Gastrocnemius medialis (tissue), 4 donors: ENCODE results near the gene GLRX2. TPM values are rescaled to one million over a fixed set of nuclear protein-coding genes. Genes with fewer than 3 reads are reported as not detected.
"Not testable (repeated sequence)": the region's sequence is repeated elsewhere in the genome, so short reads cannot be mapped to it uniquely, and the experiment has no call there.

ENCODE experiments used
- ATAC-seq, 2 donors: fragments of 150-250 bp; one replicate each; pipeline ENCODE4 v1.9.1; 2016
- DNase-seq, 2 donors: peaks; one replicate each; pipeline ENCODE4 v3.0.0-alpha.2; 2019
- H3K27ac ChIP-seq, 4 donors: fragments of 200-600 bp; sonication (generic); 1 replicate in 1 of 4; 2 replicates in 3 of 4; pipeline ENCODE4 v1.5.1; 2016 to 2018; ENCODE audit warnings: mild to moderate bottlenecking in 2 of 4, moderate library complexity in 1 of 4
- H3K27me3 ChIP-seq, 3 donors: fragments of 200-600 bp; sonication (generic) in 2 of 3; 1 replicate in 1 of 3; 2 replicates in 2 of 3; pipeline versions ENCODE4 v1.5.1 to v1.6.0; 2016 to 2019; ENCODE audit warnings: mild to moderate bottlenecking in 1 of 3, moderate library complexity in 1 of 3
- H3K36me3 ChIP-seq, 2 donors: fragments of 200-600 bp; sonication (generic) in 1 of 2; one replicate each; pipeline ENCODE4 v1.5.1; 2017 to 2018
- H3K4me1 ChIP-seq, 2 donors: fragments of 200-600 bp; sonication (generic) in 1 of 2; one replicate each; pipeline ENCODE4 v1.5.1; 2016 to 2017; ENCODE audit warnings: mild to moderate bottlenecking in 2 of 2
- H3K4me3 ChIP-seq, 4 donors: fragments of 200-600 bp; sonication (generic) in 3 of 4; 1 replicate in 1 of 4; 2 replicates in 3 of 4; pipeline ENCODE4 v1.5.1; 2016 to 2019; ENCODE audit warnings: mild to moderate bottlenecking in 2 of 4
- H3K9me3 ChIP-seq, 3 donors: fragments of 200-600 bp; sonication (generic) in 2 of 3; 1 replicate in 1 of 3; 2 replicates in 2 of 3; pipeline ENCODE4 v1.5.1; 2016 to 2019
- CTCF ChIP-seq, 5 experiments: fragments of 450-650 bp in 3 of 5; fragments of 200-600 bp in 2 of 5; sonication (generic) in 2 of 5; IDR thresholded peaks in 4 of 5; conservative IDR thresholded peaks in 1 of 5; 1 replicate in 4 of 5; 2 replicates in 1 of 5; pipeline ENCODE4 v1.5.1; 2016 to 2019; ENCODE audit warnings: antibody characterized with exemption in 5 of 5, mild to moderate bottlenecking in 3 of 5, moderate library complexity in 3 of 5
- POLR2A ChIP-seq, 2 donors: fragments of 450-650 bp; IDR thresholded peaks; one replicate each; pipeline ENCODE4 v1.6.1; 2017; ENCODE audit warnings: antibody characterized with exemption in 2 of 2, mild to moderate bottlenecking in 2 of 2, moderate library complexity in 2 of 2
- in situ Hi-C, 4 donors: fragments of 200-750 bp; cut with MboI; loops; one replicate each; pipeline versions ENCODE4 v1.15.0 to v1.8.0; 2017; ENCODE audit warnings: low sequenced_read_pairs in 4 of 4
- intact Hi-C: fragments of 100-400 bp; cut with DNase I; formaldehyde crosslinking; loops from one replicate; pipeline ENCODE4 v1.15.1; 2023; ENCODE audit warnings: low total_unique reads
- microRNA counts, 2 donors: library from miRNA; unstranded; fragments of <30 nt; microRNA quantifications; one replicate each; lab custom pipeline; 2016
- microRNA-seq, 2 donors: library from miRNA; unstranded; fragments of <30 nt; microRNA quantifications; one replicate each; pipeline ENCODE4, GENCODE V29; 2016; ENCODE audit warnings: borderline replicate concordance in 2 of 2
- total RNA-seq, 4 donors: library from RNA; depleted of rRNA; stranded (reverse); fragments of >200 nt; gene quantifications; one replicate each; pipeline versions ENCODE4 v1.1.0 to v1.2.3, GENCODE V29; 2016

GLRX2 gene
- total RNA-seq, 4 donors from 2014 or later = 11.9 to 42.8 (median 20.7) TPM

- Histone ChIP-seq H3K27me3 (no peaks in the 10 kb centered on the region), H3K9me3 (no peaks in the 10 kb centered on the region), H3K27ac (peak within 1 kb of the TSS; percentile 96 to 98 (median 98)), H3K4me3 (peak within 1 kb of the TSS; percentile 80 to 97 (median 90)), H3K36me3 (no peaks in the 10 kb centered on the region), H3K4me1 (peaks cover 36 to 44% of the 10 kb centered on the region in 2 donors)
- intact Hi-C loops = loop anchor here (1.0 kb wide), 2 partner anchors 46 to 63 kb away; partner anchors contain the start of genes CDC73 and GLRX2
- ATAC-seq (peak; percentile 94 to 95), DNase-seq (peak; percentile 93 to 97)
- in situ Hi-C loops = loop anchor here in 3 of 4 donors (5.0 to 10.0 kb wide), 2 partner anchors 65 to 68 kb away; partner anchors contain the start of gene CDC73 (in 2 of the 3)
- TF ChIP-seq CTCF (IDR thresholded peaks at IDR 0.05 in 4 of 5, conservative IDR thresholded peaks at IDR 0.05 in 1 of 5) = peak in 2 of 5 experiments; percentile 12 to 22
- peak; percentile 87 to 91 for TF ChIP-seq POLR2A (IDR thresholded peaks at IDR 0.05)
These were observed 45.7 kb downstream of the GLRX2 start, which contains the start of the genes RO60 and UCHL5 for GRCh38 chr1:193059282-193060114. Gene RO60, plus strand, starts transcription at chr1:193059612. Its CDS starts 9,443 bp downstream, at chr1:193069055. Gene UCHL5, minus strand, starts transcription at chr1:193059360. Its CDS starts 100 bp downstream, at chr1:193059260.

GRCh38 chr1:193058529-193059281 is 46.5 kb downstream of the GLRX2 start:
- in situ Hi-C loops = loop anchor here in 2 of 4 donors (5.0 to 10.0 kb wide), 2 partner anchors 66 to 69 kb away; partner anchors contain the start of gene CDC73 (in 1 of the 2)
- peaks cover 36 to 47% of the 10 kb centered on the region in 2 donors for H3K4me1 ChIP-seq
- H3K27ac ChIP-seq = peak overlapping the region; percentile 96 to 98 (median 98)
- TF ChIP-seq POLR2A (IDR thresholded peaks at IDR 0.05) = no peak
- no peak for TF ChIP-seq CTCF (IDR thresholded peaks at IDR 0.05 in 4 of 5, conservative IDR thresholded peaks at IDR 0.05 in 1 of 5)
- no peaks in the 10 kb centered on the region for H3K9me3 ChIP-seq
- peak overlapping the region; percentile 80 to 97 (median 90) for H3K4me3 ChIP-seq
- intact Hi-C loops = loop anchor here (1.0 kb wide), 2 partner anchors 47 to 64 kb away; partner anchors contain the start of genes CDC73 and GLRX2
- DNase-seq (peak; percentile 4 to 22), ATAC-seq (peak; percentile 29 to 33)
- H3K27me3 ChIP-seq = no peaks in the 10 kb centered on the region
- no peaks in the 10 kb centered on the region for H3K36me3 ChIP-seq

GRCh38 chr1:193054169-193054675 is 51.0 kb downstream of the GLRX2 start:
- Histone ChIP-seq H3K4me1 (peaks cover 15 to 49% of the 10 kb centered on the region in 2 donors), H3K9me3 (no peaks in the 10 kb centered on the region), H3K27me3 (no peaks in the 10 kb centered on the region), H3K27ac (no peak overlapping the region), H3K4me3 (no peak overlapping the region), H3K36me3 (peaks cover 0 to 6% of the 10 kb centered on the region in 2 donors)
- intact Hi-C loops = no loop called here
- in situ Hi-C loops = loop anchor here in 1 of 4 donors (10.0 kb wide), 1 partner anchor 71 kb away; the partner anchor contains the start of gene CDC73
- TF ChIP-seq POLR2A (IDR thresholded peaks at IDR 0.05) = no peak
- TF ChIP-seq CTCF (IDR thresholded peaks at IDR 0.05 in 4 of 5, conservative IDR thresholded peaks at IDR 0.05 in 1 of 5) = no peak
- ATAC-seq (no peak), DNase-seq (no peak)

- H3K36me3 ChIP-seq = peaks cover 0 to 38% of the 10 kb centered on the region in 2 donors
- H3K9me3 ChIP-seq, intact Hi-C loops, in situ Hi-C loops, DNase-seq, H3K27me3 ChIP-seq, H3K27ac ChIP-seq, ATAC-seq, H3K4me3 ChIP-seq: not testable (repeated sequence)
- H3K4me1 ChIP-seq = peaks cover 0 to 18% of the 10 kb centered on the region in 2 donors
These were observed 56.3 kb downstream of the GLRX2 start for GRCh38 chr1:193048913-193049312.

MicroRNAs within 50 kb of the gene (microRNA counts, 767-probe panel; counts per million panel counts)
- microRNA hsa-miR-1278 (lab: Ali Mortazavi, UCI) = 356 to 448 counts per million in 2 donors

Small RNAs within 50 kb of the gene (microRNA-seq; reads per million reads assigned to microRNA genes)
- gene MIR1278 = 0 reads per million in 2 donors

Other genes starting within 250 kb of the GLRX2 start
- gene UCHL5, start 46.1 kb downstream of the GLRX2 start, total RNA-seq = 10 to 100 TPM; 26.0 to 40.6 (median 30.7) TPM
- gene RO60, start 45.8 kb downstream of the GLRX2 start, total RNA-seq = 10 to 100 TPM; 56.1 to 74.0 (median 58.2) TPM
- gene CDC73, start 16.6 kb upstream of the GLRX2 start, total RNA-seq = 10 to 100 TPM; 12.3 to 23.7 (median 17.4) TPM
- gene B3GALT2, start 81.2 kb upstream of the GLRX2 start, total RNA-seq = under 1 TPM in 1 of 4 donors, not detected in 3; 0.11 TPM